Smooth muscle cell (in vitro differentiated cells): ENCODE results near the gene FUT8. TPM values are rescaled to one million over a fixed set of nuclear protein-coding genes. Genes with fewer than 3 reads are reported as not detected.

Experiments used
- DNase-seq: peaks from one replicate; lab custom pipeline; 2025; ENCODE audit not compliant: unreplicated experiment; lab: John Stamatoyannopoulos, UW
- H2AFZ ChIP-seq: fragments of 200-600 bp; sonication (generic); 2 replicates; pipeline ENCODE4 v1.6.0; 2016; ENCODE audit warnings: antibody characterized with exemption, low read depth, mild to moderate bottlenecking
- H3F3A ChIP-seq: fragments of 200-600 bp; sonication (generic); 2 replicates; pipeline ENCODE4 v1.6.0; 2017; ENCODE audit warnings: antibody characterized with exemption, low read depth
- H3K27ac ChIP-seq: fragments of 200-600 bp; sonication (generic); 2 replicates; pipeline ENCODE4 v1.5.1; 2016; ENCODE audit warnings: low read depth, mild to moderate bottlenecking
- H3K27me3 ChIP-seq: fragments of 200-600 bp; sonication (generic); 2 replicates; pipeline ENCODE4 v1.6.1; 2016; ENCODE audit warnings: low read depth, mild to moderate bottlenecking
- H3K36me3 ChIP-seq: fragments of 200-600 bp; sonication (generic); 2 replicates; pipeline ENCODE4 v1.5.1; 2016; ENCODE audit warnings: low read depth
- H3K4me1 ChIP-seq: fragments of 200-600 bp; sonication (generic); 2 replicates; pipeline ENCODE4 v1.5.1; 2016; ENCODE audit warnings: low read depth
- H3K4me2 ChIP-seq: fragments of 200-600 bp; sonication (generic); 2 replicates; pipeline ENCODE4 v1.6.0; 2016; ENCODE audit warnings: mild to moderate bottlenecking
- H3K4me3 ChIP-seq: fragments of 200-600 bp; sonication (generic); 2 replicates; pipeline ENCODE4 v1.5.1; 2016; ENCODE audit warnings: mild to moderate bottlenecking
- H3K79me2 ChIP-seq: fragments of 200-600 bp; sonication (generic); 2 replicates; pipeline ENCODE4 v1.6.0; 2016; ENCODE audit warnings: low read depth, mild to moderate bottlenecking
- H3K9ac ChIP-seq: fragments of 200-600 bp; sonication (generic); 2 replicates; pipeline ENCODE4 v1.6.0; 2016; ENCODE audit warnings: low read depth
- H3K9me3 ChIP-seq: fragments of 200-600 bp; sonication (generic); replicated peaks from 2 replicates; pipeline ENCODE4 v1.5.1; 2016; ENCODE audit warnings: low read depth
- H4K20me1 ChIP-seq: fragments of 200-600 bp; sonication (generic); 2 replicates; pipeline ENCODE4 v1.6.0; 2016; ENCODE audit warnings: low read depth
- WGBS: methylation state at CpG from one replicate; pipeline ENCODE4 v1.1.7; 2016; ENCODE audit warnings: low lambda C conversion rate; 5-methylcytosine and 5-hydroxymethylcytosine counted together
- polyA plus RNA-seq: library from polyadenylated mRNA; unstranded; fragments of >200 nt; fragmentation: Nextera tagmentation; extraction: Ambion mirVana; gene quantifications from 2 replicates; pipeline ENCODE4 v1.2.1, GENCODE V29; 2016
- total RNA-seq: library from RNA; depleted of rRNA; stranded (reverse); fragments of >200 nt; gene quantifications from 2 replicates; pipeline ENCODE4 v1.2.3, GENCODE V29; 2014
- TF ChIP-seq, protein P1 (sequence below): fragments of 200-600 bp; sonication (generic); IDR thresholded peaks from 2 replicates; pipeline ENCODE4 v1.5.1; 2017; ENCODE audit warnings: borderline replicate concordance, mild to moderate bottlenecking, antibody characterized with exemption; ENCODE audit not compliant: insufficient read depth, poor library complexity, severe bottlenecking

FUT8 gene
- total and polyA plus RNA-seq, 2 experiments from 2014 or later = 12.8 to 50.2 TPM

DNA sequence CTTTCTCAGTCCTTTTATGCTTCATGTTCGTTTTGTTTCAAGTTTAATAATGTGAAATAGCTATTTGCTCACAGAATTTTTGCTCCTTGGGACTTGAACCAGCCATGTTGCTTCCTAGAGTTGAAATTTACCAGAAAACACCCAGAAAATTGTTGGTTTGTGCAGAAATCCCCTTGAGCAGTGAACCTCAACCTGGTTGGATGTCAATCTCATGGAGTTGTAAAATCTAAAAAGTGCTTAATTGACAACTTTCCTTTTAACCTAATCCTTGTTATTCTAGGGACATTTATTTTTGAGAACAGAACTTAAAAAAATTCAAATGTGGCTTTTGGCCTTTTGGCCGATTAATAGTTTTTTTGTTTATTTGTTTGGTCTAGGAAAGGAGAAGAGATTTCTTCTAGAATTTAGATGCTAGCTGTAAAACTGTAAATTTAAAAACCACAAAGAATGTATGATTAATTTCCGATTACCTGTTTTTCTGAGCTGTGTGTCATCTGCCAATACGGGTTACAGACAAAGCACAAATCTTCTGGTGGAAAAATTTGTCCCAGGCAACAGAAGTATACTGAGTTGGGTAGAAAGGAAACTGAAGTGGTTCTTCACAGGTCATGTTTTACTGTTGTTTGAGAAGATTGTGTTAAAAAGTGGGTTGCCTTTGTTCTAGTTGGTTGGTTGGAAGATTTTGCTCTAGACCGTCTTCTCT, 154.4 kb downstream of the FUT8 start:
- no peaks in the 10 kb centered on the region for H3K4me1 ChIP-seq
- no peak overlapping the region for H2AFZ ChIP-seq
- H3K27me3 ChIP-seq = no peaks in the 10 kb centered on the region
- H3K79me2 ChIP-seq = no peaks in the 10 kb centered on the region
- no peaks in the 10 kb centered on the region for H3K36me3 ChIP-seq
- no peaks in the 10 kb centered on the region for H3F3A ChIP-seq
- WGBS = 89% methylated on average over 5 of the region's 5 CpGs
- H3K9ac ChIP-seq = no peak overlapping the region
- TF ChIP-seq, protein P1, sequence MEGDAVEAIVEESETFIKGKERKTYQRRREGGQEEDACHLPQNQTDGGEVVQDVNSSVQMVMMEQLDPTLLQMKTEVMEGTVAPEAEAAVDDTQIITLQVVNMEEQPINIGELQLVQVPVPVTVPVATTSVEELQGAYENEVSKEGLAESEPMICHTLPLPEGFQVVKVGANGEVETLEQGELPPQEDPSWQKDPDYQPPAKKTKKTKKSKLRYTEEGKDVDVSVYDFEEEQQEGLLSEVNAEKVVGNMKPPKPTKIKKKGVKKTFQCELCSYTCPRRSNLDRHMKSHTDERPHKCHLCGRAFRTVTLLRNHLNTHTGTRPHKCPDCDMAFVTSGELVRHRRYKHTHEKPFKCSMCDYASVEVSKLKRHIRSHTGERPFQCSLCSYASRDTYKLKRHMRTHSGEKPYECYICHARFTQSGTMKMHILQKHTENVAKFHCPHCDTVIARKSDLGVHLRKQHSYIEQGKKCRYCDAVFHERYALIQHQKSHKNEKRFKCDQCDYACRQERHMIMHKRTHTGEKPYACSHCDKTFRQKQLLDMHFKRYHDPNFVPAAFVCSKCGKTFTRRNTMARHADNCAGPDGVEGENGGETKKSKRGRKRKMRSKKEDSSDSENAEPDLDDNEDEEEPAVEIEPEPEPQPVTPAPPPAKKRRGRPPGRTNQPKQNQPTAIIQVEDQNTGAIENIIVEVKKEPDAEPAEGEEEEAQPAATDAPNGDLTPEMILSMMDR = no peak
- no peak overlapping the region for H3K4me3 ChIP-seq
- no peaks in the 10 kb centered on the region for H4K20me1 ChIP-seq
- DNase-seq = no peak
- H3K4me2 ChIP-seq = no peak overlapping the region
- peak overlapping the region; percentile 21 for H3K27ac ChIP-seq
- H3K9me3 ChIP-seq = no peaks in the 10 kb centered on the region

DNA sequence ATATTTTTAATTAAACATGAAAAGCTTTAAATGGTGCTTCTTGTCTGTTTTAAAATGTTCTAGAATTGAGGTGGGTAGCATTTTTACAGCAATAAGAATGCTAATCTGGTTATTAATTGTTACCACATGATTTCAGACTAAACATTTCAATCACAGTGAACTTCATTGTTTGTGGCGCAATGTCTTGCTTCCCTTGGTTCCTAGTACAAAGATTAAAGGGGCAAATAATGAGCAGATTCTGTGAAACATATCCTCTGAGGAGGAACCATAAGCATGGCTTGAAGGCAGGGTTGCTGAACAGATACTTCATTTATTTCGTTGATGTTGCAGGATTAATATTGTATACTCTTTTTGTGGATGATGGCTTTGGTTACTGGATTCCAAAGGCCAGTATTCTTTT, 162.1 kb downstream of the FUT8 start:
- no peak for DNase-seq
- Histone ChIP-seq H3K4me3 (no peak overlapping the region), H3K4me2 (no peak overlapping the region), H2AFZ (no peak overlapping the region), H3K36me3 (no peaks in the 10 kb centered on the region), H3K9me3 (no peaks in the 10 kb centered on the region), H3K27me3 (no peaks in the 10 kb centered on the region), H4K20me1 (no peaks in the 10 kb centered on the region), H3K4me1 (no peaks in the 10 kb centered on the region), H3F3A (no peaks in the 10 kb centered on the region), H3K79me2 (peaks cover 4% of the 10 kb centered on the region), H3K27ac (no peak overlapping the region), H3K9ac (no peak overlapping the region)
- TF ChIP-seq, protein P1 = no peak
- 98% methylated on average over 2 of the region's 2 CpGs for WGBS

DNA sequence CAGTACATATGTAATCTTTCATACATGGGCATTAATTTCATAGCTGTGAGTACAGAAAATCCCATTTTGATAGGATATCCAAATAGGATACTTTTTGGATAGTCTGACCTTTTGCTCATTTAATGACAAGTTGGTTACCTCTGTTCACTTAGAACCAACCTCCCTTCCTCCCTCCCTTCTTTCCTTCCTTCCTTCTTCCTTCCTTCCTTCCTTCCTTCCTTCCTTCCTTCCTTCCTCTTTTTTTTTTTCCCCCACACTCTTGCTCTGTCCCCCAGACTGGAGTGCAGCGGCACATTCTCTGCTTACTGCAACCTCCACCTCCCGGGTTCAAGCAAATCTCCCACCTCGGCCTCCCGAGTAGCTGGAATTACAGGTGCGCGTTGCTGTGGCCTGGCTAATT, 162.9 kb downstream of the FUT8 start:
- TF ChIP-seq, protein P1 = no peak
- H3K4me3 ChIP-seq = no peak overlapping the region
- H4K20me1 ChIP-seq = no peaks in the 10 kb centered on the region
- no peak for DNase-seq
- H3K27me3 ChIP-seq = no peaks in the 10 kb centered on the region
- 91% methylated on average over 6 of the region's 6 CpGs for WGBS
- no peak overlapping the region for H3K9ac ChIP-seq
- peaks cover 4% of the 10 kb centered on the region for H3K79me2 ChIP-seq
- H3K27ac ChIP-seq = no peak overlapping the region
- no peaks in the 10 kb centered on the region for H3F3A ChIP-seq
- H3K4me1 ChIP-seq = no peaks in the 10 kb centered on the region
- no peak overlapping the region for H3K4me2 ChIP-seq
- H3K9me3 ChIP-seq = no peaks in the 10 kb centered on the region
- H2AFZ ChIP-seq = no peak overlapping the region
- H3K36me3 ChIP-seq = no peaks in the 10 kb centered on the region

DNA sequence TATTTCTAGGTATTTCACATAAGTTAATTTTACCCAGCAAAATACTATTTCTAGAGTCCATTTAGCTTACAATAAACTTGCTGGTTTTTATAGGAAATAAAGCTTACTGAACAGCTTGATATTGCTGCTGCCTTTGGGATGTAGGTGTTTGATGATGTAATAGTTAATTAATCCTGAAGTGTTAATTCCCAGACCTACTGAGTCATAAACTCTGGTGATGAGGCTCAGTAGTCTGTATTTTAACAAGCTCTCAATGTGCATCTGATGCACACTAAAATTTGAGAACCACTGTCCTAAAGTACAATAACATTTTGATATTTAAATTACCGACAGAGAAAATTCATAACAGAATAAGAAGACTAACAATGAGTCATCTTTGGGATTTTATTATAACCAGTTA, 168.4 kb downstream of the FUT8 start:
- H3K27me3 ChIP-seq = no peaks in the 10 kb centered on the region
- no peaks in the 10 kb centered on the region for H3F3A ChIP-seq
- WGBS = 93% methylated on average over 1 of the region's 1 CpG
- H3K79me2 ChIP-seq = peaks cover 4% of the 10 kb centered on the region
- H3K9me3 ChIP-seq = no peaks in the 10 kb centered on the region
- H3K36me3 ChIP-seq = no peaks in the 10 kb centered on the region
- H4K20me1 ChIP-seq = no peaks in the 10 kb centered on the region
- TF ChIP-seq, protein P1 = no peak
- no peak overlapping the region for H3K4me2 ChIP-seq
- no peaks in the 10 kb centered on the region for H3K4me1 ChIP-seq
- no peak for DNase-seq
- H2AFZ ChIP-seq = no peak overlapping the region
- no peak overlapping the region for H3K4me3 ChIP-seq
- H3K9ac ChIP-seq = no peak overlapping the region
- no peak overlapping the region for H3K27ac ChIP-seq
